Measurements from ENCODE around the gene ECSCR. TPM values are rescaled to one million over a fixed set of nuclear protein-coding genes. Genes with fewer than 3 reads are reported as not detected.
A peak's percentile ranks its signal among the peaks of the same experiment; 100 is the strongest.
"Not testable (repeated sequence)": the region's sequence is repeated elsewhere in the genome, so short reads cannot be mapped to it uniquely, and the experiment has no call there.

The ECSCR gene
- total RNA-seq, 1 donor from 2014 or later, result 31.1 TPM

DNA sequence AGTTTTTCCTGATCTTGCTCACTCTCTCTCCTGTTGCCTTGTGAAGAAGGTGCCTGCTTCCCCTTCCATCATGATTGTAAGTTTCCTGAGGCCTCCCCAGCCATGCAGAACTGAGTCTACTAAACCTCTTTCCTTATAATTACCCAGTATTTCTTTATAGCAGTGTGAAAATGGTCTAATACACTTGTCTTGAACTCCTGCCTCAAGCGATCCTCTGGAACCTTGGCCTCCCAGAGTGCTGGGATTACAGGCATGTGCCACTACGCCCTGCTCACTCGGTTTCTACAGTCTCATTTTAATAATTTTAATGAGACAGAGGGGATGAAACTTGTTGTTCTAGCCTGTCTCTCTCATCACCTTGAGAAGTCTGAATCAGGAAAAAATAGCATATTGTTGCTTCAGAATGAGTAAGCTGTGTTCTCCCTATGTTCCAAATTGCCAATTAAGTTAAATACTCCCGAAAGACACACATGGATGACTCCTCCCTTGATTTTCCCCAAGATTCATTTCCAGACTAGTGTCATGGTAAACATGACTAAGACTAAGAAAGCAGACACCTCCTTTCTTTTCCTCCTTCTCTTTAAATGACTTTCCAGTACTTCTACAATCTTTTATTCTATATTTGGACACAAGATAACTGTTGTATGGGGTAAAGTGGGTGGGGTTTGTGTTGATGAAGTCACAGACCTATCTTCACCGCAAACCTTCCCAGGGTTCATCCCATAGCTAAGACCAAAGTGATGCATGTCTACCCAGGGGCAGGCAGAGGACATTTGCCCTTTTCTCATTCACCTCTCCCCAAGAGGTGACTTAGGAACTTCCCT, 15.4 kb downstream of the ECSCR start:
- no peak for DNase-seq (ENCODE audit: low spot score)

- no peak for DNase-seq (ENCODE audit: low spot score)
Measured at GRCh38 chr5:139445325-139446170, 17.0 kb downstream of the ECSCR start.

DNA sequence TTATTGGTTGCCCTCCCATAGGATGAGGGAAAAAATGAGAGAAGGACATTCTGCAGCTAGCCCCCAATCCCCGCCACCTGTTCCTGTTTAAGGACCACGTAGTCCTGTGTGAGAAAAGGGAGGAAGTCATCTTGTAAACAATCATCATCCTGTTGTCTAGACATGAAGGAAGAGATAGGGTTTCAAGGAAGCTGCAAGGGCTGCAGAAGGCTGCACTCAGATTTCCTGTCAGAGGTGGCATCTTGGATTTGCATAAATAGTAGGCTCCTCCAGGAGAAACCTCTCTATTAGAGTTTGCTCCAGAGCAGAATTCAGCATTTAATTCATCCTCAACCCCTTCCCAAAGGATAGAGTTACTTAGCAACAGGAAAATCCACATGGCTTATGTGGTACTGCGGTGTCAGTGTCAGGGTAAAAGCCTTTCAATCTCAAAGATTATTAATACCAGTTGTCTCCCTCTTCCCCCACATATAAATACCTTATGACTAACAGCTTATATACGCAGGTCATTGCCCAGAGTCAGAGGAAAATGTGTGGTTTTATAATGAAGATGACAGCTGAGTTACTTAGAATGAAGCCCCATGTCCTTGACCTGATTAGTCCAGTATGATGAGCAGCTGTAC, 18.6 kb downstream of the ECSCR start:
- DNase-seq (ENCODE audit: low spot score), result no peak

DNA sequence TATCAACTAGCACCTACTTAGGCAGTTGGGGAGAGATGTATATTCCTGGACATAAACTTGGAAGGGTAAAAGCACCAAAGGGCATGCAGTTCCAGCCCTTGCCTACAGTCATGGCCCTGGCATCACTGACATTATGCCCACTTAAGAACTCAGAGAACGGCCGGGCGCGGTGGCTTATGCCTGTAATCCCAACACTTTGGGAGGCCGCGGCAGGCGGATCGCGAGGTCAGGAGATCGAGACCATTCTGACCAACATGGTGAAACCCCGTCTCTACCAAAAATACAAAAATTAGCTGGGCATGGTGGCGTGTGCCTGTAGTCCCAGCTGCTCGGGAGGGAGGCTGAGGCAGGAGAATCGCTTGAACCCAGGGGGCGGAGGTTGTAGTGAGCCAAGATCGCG, 22.1 kb downstream of the ECSCR start:
- DNase-seq (ENCODE audit: low spot score), result not testable (repeated sequence)

DNA sequence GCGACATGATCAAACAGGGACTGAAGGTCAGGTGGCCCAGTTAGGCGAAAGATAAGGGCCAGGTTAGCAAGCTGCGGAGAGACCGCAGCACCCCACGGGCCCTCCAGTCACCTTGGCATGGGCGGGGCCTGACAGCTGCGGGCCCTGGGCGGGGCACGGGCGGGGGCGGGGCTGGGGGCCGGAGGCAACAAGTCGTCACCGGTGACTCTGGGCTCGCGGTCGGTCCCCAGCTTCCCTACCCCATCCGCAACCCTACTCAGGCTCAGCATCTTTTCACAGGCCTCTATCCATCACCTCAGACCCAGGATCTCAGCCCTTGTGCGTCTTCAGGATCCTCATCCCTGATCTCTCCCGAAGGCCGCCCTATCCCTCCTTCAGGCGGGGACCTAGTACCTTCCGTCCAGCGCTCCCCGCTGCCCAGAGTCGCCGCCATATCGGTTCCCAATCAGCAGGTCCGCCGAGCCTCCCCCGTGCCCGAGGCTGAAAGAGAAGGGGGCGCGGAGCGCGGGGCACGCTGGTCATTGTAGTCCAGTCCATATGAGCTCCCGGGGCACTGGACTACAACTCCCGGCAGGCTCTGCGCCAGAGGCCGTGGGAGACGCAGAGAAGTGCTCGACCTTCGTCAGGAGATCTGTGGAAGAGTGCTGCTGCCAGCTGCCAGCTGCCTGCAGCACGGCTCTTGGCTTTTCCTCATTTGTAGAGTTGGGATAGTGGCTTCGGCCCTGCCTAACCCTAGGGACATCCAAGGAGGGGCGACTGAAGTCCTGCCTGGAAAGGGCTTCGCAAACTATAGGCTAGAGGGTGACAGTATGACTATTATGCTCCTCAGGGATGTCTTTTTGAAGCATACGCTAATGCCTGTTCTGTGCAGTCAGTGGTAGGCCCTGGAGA, 23.3 kb downstream of the ECSCR start, which contains the start of gene DNAJC18:
TSS of gene DNAJC18 (minus strand) at position 513 of the 891 bp plus-strand sequence. CDS start at position 433, 80 bp downstream.
- DNase-seq (ENCODE audit: low spot score), result peak; percentile 85

DNA sequence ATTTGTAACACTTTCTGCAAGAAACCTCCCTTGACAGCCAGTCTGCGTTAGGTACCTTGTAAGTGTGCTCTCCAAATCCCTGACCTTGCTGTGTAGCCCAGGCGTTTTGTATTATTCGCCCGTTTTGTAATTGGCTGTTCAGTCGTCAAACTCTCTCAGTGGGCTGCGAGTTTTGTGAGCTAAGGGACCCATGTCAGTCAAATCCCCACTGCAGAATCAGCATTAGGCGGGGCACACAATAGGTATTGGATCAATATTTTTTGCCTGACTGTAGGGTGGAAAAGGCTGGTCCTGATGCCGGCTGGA, 23.9 kb downstream of the ECSCR start:
- no peak for DNase-seq (ENCODE audit: low spot score)

DNA sequence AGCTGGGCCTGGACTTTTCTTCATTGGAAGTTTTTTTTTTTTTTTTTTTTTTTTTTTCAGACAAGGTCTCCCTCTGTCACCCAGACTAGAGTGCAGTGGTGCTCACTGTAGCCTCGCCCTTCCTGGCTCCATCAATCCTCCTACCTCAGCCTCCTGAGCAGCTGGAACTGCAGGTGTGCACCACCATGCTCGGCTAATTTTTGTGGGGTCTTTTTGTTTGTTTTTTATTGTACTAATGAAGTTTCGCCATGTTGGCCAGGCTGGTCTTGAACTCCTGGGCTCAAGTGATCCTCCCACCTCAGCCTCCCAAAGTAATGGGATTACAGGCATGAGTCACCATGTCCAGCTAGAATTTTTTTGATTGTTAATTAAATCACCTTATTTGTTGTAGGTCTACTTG, 26.9 kb downstream of the ECSCR start:
- DNase-seq (ENCODE audit: low spot score), result no peak

- no peak for DNase-seq (ENCODE audit: low spot score)
Measured at GRCh38 chr5:139431706-139432105, 30.8 kb downstream of the ECSCR start.

- DNase-seq (ENCODE audit: low spot score), result no peak
Measured at GRCh38 chr5:139430015-139430414, 32.5 kb downstream of the ECSCR start.

DNA sequence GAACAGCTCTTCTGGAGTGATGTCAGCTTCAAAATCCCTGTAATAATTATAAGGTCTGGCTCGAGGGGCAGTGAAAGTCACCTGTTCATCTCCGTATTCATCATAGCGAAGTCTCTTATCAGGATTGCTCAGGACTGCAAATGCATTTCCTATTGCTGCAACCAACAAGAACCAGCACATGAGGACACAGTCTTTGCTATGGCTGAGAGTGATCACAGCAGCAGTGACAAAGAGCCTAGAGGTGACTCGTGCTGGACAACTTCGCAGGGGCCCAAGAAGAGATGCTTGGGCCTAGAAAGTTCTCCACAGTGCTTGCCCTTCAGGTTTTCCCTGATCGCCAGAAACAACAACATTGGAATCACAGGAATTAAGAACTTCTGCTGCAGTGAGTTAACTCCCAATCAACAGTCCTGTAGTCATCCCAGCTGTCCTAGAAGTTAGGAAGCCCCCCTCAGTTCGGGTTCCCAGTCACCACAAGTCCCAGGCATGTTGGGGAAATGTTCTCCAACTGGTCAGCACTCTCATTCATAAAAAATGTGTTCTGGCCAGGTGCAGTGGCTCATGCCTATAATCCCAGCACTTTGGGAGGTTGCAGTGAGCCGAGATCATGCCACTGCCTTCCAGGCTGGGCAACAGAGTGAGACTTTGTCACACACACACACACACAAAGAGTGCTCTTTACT, 36.2 kb downstream of the ECSCR start:
- no peak for DNase-seq (ENCODE audit: low spot score)

- no peak for DNase-seq (ENCODE audit: low spot score)
Measured at GRCh38 chr5:139425497-139425896, 37.0 kb downstream of the ECSCR start.

DNA sequence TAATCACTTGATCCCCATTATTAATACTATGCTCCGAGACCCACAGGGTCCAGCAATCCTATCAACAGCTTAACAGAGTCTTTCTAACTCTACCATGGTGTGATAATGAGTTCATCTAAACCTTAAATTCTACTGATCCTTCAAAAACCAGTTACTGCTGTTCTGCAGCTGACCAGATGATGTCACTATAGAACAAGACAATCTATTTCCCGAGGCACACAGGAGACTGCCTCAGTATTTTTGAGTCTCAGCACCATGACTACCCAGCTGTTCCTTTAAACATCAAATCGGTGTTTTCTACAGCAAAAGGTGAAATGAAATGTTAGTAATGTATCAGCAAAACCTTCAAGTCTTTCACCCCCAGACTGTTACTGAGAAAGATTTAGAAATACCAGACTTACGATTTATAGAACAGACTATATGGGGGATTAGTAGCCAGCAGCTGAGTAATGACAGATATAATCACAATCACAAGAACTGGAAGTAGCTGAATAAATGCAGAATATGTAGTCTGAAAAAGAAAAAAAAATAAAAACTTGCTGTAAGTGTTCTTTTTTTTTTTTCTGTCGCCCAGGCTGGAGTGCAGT, 40.1 kb downstream of the ECSCR start:
- no peak for DNase-seq (ENCODE audit: low spot score)

- no peak for DNase-seq (ENCODE audit: low spot score)
Measured at GRCh38 chr5:139419226-139420192, 43.0 kb downstream of the ECSCR start.

DNA sequence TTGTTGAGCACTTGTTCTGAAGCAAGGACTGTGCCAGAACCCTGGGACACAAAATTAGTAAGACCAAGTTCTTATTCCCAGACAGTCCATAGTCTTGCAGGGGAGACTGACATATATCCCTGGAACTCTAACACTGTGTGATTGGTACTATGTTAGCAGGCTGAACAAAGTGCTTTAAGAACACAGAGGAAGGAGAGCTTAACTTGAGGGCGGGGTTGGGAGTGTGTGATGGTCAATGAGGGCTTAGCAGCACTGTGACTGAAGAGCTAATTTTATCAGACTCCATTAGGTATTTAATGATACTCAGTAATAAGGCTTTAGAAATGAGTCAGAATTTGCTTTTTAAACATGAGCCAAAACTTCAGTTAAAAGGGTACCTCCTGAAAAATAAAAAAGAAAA, 43.8 kb downstream of the ECSCR start:
- DNase-seq (ENCODE audit: low spot score), result no peak

GRCh38 chr5:139417214-139417613, 45.3 kb downstream of the ECSCR start:
- no peak for DNase-seq (ENCODE audit: low spot score)

DNA sequence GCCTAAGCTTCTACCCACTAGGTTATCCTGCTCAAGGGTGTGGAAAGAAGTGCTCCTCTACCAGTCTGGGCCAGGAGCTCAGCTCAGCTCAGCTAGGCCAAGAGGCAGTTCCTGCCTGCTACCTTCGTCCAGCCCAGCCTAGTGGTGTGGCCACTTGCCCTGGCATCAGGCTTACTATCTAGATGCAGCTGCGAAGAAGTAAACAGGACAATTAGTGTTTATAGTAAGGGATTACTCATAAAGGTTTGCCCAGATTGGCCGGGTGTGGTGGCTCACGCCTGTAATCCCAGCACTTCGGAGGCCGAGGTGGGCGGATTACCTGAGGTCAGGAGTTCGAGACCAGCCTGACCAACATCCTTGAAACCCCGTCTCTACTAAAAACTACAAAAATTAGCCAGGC, 45.9 kb downstream of the ECSCR start:
- no peak for DNase-seq (ENCODE audit: low spot score)

DNA sequence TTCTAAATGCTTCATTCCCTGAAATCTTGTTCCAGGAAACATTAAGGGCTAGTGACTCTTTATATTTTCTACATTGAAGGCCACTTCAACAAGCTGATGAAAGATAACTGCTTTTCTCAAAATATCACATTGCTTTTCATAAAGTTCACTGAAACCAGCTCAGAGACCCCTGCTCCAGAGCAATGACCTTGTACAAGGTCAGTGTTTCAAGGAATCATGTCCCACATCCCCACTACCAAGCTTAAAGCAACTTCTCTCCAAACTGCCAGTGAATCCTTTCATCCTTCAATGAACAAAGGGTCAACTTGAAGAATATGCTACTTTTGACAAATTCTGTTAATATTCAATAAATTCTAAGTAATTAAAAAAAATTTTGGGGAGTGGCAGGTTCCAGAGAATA, 46.7 kb downstream of the ECSCR start:
- DNase-seq (ENCODE audit: low spot score), result no peak

DNA sequence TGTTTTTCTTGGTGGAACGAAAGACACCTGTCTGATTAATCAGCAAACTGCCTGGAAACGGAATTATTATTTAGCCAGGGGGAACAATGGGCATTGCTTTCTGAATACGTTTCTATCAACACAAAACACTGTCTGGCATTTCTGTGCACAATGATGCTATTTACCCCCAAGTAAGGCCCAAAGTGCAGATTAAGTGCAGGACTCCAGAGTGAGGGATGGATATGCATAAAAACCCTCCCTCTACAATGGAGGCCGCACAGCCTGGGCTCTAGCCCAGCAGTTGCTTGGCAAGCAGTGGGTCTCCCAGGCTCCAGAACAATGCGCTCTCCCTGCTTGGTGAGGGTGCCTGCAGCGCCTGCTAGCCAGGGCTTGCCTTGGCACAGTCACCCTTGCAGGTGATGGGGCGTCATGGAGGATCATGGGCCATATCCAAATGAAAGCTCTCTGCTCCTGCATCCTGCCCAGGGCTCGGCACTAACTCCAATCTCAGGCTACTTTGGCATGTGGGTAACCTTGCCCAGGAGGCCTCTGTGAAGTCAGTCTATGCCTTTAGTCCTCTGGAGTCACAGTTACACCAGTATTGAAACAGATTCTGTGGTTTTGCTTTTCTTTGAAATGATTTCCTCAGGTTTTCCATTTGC, 47.2 kb downstream of the ECSCR start:
- no peak for DNase-seq (ENCODE audit: low spot score)

- no peak for DNase-seq (ENCODE audit: low spot score)
Measured at GRCh38 chr5:139414581-139415130, 47.9 kb downstream of the ECSCR start.
